A673 (cell line): ENCODE data around the gene CD164.

ENCODE experiments used
- EZH2 ChIP-seq: fragments of 200-600 bp; sonication (generic); IDR thresholded peaks from 2 replicates; pipeline ENCODE4 v1.6.1; 2017; ENCODE audit warnings: borderline replicate concordance, low read depth, mild to moderate bottlenecking, mixed read lengths, antibody characterized with exemption, low read length; ENCODE audit not compliant: poor library complexity, severe bottlenecking
- TF ChIP-seq, protein P1 (sequence below): fragments of 300-800, 200-600 bp; sonication (generic); conservative IDR thresholded peaks from 2 replicates; pipeline ENCODE4 v1.5.1; 2017; ENCODE audit warnings: low read depth, mild to moderate bottlenecking, antibody characterized with exemption, low read length, moderate library complexity, mixed read lengths

DNA sequence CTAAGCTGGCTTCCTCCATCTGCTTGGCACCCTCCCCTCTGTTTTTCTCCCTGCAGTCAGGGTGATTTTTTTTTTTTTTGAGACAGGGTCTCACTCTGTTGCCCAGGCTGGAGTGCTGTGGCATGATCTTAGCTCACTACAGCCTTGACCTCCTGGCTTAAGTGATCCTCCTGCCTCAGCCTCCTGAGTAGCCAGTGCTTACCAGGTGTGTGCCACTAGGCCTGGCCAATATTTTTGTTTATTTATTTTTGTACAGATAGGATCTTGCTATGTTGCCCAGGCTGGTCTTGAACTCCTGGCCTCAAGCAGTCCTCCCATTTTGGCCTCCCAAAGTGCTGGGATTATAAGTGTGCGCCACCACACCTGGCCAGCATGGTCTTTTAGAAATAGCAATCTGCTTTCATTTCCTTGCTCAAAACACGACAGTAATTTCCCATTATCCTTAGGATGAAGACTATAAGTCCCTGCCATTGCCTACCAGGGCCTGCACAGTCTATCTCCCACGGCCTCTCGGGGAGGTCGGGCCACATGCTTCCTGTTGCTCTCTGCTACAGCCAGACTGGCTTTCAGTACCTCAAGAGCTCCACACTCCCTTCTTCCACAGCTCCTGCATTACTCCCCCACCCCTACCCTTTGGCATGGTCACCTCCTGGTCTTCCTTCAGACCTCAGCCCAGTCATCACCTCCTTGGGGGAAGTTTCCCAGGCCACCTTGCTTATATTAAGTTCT is 11.1 kb upstream of the CD164 start:
- TF ChIP-seq, protein P1, sequence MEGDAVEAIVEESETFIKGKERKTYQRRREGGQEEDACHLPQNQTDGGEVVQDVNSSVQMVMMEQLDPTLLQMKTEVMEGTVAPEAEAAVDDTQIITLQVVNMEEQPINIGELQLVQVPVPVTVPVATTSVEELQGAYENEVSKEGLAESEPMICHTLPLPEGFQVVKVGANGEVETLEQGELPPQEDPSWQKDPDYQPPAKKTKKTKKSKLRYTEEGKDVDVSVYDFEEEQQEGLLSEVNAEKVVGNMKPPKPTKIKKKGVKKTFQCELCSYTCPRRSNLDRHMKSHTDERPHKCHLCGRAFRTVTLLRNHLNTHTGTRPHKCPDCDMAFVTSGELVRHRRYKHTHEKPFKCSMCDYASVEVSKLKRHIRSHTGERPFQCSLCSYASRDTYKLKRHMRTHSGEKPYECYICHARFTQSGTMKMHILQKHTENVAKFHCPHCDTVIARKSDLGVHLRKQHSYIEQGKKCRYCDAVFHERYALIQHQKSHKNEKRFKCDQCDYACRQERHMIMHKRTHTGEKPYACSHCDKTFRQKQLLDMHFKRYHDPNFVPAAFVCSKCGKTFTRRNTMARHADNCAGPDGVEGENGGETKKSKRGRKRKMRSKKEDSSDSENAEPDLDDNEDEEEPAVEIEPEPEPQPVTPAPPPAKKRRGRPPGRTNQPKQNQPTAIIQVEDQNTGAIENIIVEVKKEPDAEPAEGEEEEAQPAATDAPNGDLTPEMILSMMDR = no peak
- TF ChIP-seq EZH2 = no peak
